Right lobe of liver (tissue), 4 donors: ENCODE results near the gene TMEM229A.

Experiments
- POLR2A ChIP-seq: fragments of 450-650 bp; IDR thresholded peaks from one replicate; pipeline ENCODE4 v1.6.1; 2017; ENCODE audit warnings: antibody characterized with exemption, mild to moderate bottlenecking
- TF ChIP-seq, protein P1 (sequence below), 4 donors: fragments of 200-600 bp in 3 of 4; fragments of 450-650 bp in 1 of 4; IDR thresholded peaks; one replicate each; pipeline versions ENCODE4 v1.5.1 to v1.8.0; 2016 to 2022; ENCODE audit warnings: antibody characterized with exemption in 4 of 4, mild to moderate bottlenecking in 2 of 4
- donor health status: DM: no; HTN: no; CAD: no.
- donor health status: DM: no; HTN: no; CAD: no.
- donor health status: DM: no; HTN: yes; CAD: no.

GRCh38 chr7:123996327-123996625 is 36.6 kb downstream of the TMEM229A start:
- TF ChIP-seq POLR2A, result no peak
- TF ChIP-seq, protein P1, sequence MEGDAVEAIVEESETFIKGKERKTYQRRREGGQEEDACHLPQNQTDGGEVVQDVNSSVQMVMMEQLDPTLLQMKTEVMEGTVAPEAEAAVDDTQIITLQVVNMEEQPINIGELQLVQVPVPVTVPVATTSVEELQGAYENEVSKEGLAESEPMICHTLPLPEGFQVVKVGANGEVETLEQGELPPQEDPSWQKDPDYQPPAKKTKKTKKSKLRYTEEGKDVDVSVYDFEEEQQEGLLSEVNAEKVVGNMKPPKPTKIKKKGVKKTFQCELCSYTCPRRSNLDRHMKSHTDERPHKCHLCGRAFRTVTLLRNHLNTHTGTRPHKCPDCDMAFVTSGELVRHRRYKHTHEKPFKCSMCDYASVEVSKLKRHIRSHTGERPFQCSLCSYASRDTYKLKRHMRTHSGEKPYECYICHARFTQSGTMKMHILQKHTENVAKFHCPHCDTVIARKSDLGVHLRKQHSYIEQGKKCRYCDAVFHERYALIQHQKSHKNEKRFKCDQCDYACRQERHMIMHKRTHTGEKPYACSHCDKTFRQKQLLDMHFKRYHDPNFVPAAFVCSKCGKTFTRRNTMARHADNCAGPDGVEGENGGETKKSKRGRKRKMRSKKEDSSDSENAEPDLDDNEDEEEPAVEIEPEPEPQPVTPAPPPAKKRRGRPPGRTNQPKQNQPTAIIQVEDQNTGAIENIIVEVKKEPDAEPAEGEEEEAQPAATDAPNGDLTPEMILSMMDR (IDR thresholded peaks at IDR 0.05), result no peak
